NCI-H69 (cell line): ENCODE measurements around the gene FOXO3.

Experiments
- DNase-seq: peaks from one replicate; lab custom pipeline; 2025; lab: John Stamatoyannopoulos, UW

FOXO3 gene

DNA sequence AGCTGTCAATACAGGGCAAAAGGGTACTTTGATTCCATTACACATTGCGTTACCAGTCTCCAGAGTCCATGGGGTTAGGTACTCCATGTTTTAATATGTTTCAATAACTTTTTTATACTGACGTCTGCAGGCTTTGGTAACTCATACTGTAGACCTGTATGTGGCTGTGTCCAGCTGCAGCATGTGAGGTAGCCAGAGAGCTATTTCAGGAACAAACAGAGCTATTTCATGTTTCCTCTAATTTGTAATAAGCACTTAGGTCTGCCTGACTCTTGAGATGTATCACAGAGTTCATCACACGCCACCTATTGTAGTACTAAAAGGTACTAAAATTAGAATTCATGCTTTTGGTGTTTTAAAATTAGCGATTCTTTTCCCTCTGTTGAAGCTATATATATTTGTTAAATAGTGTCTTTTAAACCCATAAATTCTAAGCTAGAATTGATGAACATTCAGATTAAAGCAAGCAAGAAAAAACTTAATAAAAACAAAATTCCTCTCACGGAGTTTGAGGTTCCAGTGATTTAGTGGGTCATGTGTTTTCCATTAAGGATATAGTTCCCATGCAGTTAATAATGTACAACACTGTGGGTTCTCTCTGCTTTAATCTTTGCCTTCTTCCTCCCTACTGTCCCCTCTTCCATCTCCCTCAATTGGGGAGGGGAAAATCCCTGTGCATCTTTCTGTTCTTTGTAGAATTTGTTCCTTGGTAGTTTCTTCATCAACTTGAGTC lies 37.0 kb downstream of the FOXO3 start:
- DNase-seq: no peak

DNA sequence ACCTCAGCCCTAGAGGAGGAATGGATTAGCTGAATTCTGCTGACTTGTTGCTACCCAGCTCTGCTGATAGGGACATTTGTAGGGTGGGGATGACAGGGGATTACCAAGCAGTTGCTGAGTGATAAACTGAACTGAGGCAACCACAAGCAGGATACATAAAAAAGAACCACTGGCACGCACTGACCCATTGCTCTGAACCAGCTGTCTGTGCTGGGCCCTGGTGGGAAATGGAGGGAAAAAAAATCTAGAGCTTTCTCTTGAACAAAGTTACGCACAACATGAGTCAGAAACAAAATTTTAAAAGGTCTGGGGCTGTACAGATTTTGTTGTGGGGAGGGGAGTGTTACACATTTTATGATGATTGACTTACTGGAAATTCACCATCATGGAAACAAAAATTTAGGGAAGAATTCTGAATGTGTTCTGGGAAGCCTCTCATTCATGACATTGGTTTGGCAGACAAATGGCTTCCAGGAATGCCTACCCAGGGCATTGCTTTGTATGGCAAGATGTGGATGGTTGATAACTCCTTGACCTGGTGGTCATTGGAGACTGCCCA lies 37.7 kb downstream of the FOXO3 start:
- no peak for DNase-seq

DNA sequence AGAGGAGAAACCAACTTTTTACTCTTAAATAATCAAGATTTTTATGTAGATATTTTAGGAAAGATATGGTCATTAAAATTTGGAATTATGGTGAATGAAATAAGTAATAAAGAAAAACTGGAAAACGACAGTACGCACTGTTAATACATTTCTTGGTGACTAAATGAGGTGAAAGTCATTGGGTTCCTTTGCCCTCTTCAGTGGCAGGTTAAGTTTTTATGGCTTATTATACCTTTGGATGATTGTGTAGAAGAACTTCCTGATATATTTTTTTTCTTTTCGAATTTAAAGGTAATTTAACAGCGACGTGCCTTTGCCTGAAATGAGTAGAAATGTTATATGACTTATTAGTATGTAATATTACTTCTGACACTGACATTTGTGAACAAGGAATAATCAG lies 43.4 kb downstream of the FOXO3 start:
- no peak for DNase-seq

DNA sequence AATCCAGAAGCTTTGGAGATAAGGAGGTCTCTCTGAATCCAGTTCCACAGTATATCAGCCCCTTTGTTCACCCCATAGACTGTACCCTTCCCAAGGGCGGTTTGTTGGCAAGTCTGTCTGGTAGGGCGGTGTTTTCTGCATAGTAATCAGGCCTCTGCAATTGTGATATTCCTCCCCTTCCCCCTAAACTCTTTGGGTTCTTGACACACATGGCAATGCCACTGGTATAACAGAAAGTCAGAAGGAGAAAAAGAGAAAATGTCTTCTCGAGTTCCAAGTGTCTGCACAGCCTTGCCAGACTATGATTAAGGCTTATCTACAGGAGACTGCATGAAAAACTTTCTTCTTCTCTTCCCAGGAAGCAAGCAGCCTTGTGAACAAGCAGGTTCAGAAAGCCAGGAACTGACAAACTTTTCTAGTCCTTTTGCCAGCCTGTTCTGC lies 45.6 kb downstream of the FOXO3 start:
- DNase-seq: no peak

DNA sequence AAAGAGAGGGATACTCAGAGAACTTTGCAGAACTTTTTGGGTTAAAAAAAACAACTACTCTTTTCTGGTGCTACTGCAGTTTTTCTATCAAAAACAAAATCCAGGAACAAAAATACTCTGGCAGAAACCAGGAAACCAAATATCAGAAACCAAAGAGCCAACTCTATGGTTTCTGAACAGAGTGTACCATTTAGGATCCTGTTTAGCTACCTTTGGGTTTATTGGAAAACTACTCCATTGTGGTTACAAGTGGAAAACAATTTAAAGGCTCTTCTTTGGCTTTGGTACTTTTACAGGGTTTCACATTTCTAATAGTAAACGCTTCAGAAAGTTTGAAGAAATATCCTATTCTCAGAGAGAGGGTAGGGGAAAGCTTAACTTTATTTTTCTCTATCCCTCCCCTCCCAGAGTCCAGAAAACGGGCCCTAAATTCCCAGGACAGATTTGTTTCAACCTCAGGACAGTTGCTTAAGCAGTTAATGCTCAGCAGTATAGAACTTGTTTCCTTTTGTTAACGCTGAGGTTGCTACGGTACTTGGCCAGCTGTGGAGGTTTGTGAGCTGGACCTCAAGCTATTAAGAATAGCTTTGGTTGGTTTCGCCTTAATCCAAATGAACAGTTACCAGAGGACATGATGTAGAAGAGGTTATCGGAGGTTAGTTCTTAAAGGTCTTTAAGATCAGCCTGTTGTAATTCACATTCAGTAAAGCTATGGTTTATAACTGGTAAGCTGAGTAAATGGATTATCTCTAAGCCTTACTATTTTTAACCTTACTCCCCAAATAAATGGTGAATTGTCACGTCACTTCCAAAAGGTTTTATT lies 47.9 kb downstream of the FOXO3 start:
- DNase-seq: no peak

DNA sequence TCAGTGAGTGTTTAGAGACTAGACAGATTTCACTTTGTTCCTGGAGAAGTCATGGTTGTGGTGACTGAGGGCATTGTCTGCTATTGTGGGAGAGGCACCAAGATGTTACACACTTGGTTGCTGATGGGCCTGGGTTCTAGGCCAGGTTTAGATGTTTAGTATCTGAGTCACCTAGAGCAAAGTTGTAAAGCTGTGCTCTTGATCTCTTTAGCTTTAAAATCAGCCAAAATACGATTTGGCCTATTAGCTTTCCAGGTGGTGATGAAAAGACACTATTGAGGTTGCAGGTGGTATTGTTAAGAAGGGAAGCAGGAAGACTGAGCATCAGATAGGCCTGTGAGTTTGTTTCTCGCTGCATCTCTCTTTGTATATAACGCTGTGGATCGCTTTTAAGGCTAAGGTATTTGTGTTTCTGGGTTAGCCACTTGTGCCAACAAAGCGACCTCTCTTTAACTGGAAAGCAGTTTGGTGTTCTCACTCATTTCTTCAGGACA lies 48.6 kb downstream of the FOXO3 start:
- DNase-seq: no peak

DNA sequence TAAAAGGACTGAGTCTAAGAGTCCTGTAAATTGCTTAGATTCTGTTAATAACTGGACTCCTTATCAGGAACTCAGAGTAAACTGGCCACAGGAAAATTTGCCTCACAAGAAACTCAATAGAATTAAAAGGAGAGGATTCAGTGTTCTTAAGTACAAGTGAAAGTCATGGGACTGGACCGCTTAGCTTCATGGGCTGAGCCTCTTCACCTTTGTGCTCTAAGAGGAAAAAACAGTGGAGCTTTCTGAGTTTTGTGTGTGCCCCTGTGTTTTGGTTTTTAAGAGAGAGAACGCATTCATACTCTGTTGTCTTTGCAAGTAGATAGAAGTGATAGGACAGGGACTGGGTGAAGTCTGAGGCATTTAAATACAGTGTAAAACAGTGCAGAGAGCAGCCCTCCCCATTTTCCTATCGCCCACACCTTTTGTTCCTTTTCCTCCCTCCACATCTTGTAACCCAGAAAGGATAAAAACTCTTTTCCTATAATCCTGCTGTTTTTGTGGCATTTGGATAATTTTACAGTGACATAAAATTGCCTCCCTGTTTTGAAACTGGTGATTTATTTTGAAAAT lies 49.6 kb downstream of the FOXO3 start:
- no peak for DNase-seq

DNA sequence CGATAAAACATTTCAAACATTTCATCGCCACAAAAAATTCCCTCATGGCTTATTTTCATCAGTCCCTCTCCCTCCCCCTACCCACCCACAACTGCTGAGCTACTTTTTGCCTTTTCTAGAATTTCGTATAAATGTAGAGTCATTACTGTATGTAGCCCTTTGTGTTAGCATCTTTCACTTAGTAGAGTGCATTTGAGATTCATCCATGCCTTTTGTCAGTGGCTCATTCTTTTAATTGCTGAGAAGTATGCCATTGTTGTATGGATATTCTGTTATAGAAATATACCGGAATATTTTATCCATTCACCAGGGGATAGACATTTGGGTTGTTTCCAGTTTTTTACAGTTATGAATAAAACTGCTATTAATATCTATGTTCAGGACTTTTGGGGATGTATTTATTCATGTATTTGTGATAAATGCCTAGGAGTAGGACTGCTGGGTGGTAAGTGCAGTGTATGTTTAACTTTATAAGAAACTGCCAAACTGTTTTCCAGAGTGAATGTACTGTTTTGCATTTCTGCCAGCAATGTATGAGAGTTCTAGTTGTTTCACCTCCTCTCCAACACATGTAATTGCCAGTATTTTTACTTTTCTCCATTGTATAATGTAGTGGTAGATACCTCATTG lies 50.4 kb downstream of the FOXO3 start:
- no peak for DNase-seq

DNA sequence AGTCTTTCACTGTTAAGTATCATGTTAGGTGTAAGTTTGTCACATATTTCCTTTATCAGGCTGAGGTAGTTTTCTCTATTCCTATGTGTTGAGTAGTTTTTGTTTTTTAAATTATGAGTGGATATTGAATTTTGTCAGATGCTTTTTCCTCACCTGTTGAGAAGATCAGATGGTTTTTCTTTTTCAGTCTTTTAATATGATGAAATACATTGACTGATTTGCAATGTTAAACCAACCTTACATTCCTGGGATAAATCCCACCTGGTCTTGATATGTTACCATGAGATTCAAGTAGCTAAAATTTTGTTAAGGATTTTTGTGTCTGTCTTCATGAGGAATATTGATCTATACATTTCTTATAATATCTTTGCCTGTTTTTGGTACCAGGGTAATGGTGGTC lies 52.1 kb downstream of the FOXO3 start:
- DNase-seq: no peak

DNA sequence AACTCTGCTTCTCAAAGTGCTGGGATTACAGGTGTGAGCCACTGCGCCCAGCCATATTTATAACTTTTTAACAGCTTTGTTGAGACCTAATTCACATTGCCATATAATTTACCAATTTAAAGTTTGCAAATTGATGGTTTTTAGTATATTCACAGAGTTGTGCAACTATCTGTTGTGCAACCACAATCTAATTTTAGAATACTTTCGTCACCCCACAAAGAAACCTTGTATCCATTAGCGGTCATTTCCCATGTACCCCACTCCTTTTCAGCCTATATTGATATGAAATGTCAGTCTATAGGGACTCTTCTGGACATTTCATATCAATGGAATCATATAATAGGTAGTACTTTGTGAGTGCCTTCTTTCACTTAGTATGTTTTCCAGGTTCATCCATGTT lies 55.8 kb downstream of the FOXO3 start:
- no peak for DNase-seq

DNA sequence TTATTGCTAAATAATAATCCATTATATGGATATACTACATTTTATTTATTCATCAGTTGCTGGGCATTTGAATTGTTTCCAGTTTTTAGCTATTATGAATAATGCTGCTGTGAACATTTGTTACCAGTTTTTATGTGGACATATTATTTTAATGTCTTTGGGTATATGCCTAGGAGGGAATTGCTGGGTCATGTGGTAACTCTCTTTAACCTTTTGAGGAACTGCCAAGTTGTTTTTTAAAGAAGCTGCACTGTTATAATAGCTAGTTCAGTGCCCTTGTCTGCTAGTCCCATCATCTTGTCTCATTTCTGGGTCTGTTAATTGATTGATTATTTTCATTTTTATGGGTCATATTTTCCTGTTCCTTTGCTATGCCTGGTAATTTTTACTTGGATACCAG lies 56.3 kb downstream of the FOXO3 start:
- no peak for DNase-seq

DNA sequence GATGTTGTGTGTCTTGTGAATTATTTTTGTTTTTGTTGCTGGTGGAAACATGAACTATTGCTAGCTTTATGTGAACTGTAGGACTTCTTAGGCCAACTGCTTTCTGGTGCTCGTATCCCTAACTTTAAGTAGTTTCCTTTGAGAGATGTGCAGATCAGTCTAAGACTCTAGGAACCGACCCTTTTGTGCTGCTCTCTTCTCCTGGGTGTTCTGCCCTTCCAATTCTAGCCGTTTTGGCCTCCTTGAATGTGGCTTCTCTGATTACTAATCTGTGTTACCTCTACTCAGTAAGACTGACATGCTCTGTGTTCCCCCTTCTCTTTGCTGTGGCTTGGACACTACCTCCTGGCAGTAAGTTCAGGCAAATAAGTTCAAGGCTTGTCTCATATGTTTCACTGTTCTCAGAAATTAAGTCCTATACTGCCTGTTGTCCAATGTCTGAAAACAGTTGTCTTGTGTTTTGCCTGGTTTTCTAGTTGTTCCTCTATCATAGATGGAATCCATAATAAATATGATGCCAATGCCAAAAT lies 58.0 kb downstream of the FOXO3 start:
- no peak for DNase-seq

DNA sequence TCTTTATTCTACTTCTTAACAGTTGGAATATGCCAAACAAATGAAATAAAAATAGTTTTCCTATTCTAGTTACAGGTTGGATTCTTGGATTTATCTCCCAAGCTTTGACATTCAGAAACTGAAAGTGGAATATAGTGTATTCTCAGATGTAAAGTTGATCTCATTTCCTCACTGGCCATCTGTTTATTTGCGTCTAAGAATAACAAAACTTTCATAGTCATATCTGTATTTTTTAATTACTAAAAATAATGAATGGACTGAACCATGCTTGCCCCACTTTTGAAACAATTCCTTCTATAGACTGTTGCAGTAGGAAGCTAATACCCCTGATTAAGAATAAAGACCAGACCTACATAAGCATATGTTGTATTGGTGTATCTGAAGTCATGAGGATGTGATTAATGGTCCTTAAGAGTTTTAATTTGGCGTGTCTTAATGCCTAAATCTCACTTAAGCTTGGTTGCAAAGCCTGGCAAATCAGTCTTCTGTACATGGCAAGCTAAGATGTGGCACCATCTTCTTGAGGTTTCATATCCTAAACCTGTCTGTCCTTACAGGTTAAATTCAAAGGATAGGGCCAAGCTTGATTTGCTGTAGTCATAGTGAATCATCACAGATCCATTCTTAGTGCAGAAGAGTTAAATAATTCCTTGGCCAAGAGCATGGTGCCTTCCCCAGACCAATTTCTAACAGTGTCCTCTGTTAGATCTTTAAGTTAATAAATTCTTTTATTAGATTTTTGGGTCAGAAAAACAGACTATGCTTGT lies 58.9 kb downstream of the FOXO3 start:
- no peak for DNase-seq

DNA sequence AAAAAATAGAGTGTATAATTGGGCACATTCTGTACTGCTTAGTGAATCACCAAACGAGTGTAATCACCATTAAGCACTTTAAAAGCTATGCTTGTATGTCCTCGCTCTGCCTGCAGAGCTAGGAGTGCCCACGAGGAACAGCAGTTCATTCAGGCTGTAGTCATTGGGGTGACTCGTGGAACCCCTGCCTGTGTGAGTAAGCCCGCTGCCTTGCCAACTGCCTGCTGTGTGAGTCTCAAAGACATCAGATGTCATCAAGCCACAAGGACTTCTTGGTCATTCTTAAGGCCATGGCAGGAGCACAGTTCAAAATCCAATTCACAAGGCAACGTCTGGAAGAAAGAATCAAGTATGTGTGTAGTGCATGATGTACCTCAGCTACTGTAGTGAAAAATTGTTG lies 60.4 kb downstream of the FOXO3 start:
- peak; percentile 49 for DNase-seq

DNA sequence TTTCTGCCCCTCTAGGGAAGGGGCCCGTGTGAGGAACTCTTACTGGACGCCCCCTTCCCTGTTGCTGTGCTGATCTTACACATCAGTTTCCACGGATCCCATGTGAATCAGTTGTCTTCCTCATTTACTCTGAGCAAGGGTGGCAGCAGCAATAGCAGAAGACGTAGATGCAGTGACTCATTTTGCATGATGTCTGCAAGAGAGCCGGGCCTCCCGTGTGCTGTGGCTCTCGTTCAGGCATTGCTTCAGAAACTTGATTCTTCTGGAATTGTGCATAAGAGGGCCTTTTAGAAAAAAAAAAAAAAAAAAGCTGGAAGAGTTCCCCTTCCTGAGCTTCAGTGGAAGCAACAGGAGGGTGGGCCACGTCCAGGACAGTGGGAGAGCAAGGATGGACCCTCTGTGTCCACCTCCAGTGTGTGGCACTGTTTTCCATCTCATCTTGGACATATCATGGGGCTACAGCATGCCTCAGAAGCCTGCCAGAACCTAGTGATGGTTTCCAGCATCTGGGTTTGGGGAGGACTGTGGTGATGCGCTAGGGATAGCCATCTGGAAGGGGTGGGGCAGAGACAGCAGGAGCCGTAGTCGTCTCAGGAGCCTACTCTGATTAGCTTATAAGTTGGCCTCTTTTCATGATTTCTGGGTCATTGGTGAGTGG lies 62.1 kb downstream of the FOXO3 start:
- DNase-seq: peak; percentile 87

DNA sequence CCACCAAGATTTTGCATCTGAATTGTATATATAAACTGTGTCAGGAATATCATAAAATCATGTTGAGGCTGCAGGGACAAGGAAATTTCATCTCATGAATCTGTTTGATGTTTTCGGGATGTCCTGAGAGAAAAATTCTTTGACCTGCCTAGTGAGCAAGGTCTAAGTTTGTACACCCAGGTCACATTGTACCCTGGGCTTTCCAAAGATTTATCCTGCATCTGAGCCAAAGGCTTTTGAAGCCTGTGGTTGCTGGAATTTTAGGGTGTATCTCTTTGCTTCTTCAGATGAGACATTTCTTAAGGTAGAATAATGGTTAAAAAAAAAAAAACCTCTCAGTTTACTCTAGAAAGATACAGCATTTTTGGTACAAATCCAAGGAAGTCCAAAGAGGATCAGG lies 63.3 kb downstream of the FOXO3 start:
- no peak for DNase-seq

DNA sequence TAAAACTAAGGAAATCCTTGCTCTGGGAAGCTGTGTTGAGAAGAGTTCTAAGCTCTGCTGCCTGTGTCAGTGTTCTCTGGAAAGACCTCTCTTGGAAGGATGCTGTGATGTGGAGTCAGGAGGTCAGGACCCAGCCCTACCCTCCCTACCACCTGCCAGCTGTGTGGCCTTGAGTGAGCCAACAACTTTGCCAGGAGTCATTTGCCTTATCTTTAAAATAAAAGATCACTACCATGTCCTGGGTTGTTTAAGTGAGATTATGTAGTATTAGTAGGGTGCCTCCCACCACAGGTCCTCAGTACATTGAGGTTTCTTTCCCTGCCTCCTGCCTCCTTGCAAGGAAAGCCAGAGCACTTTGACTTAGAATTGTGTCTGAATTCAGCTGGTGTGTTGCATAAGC lies 64.9 kb downstream of the FOXO3 start:
- DNase-seq: no peak

DNA sequence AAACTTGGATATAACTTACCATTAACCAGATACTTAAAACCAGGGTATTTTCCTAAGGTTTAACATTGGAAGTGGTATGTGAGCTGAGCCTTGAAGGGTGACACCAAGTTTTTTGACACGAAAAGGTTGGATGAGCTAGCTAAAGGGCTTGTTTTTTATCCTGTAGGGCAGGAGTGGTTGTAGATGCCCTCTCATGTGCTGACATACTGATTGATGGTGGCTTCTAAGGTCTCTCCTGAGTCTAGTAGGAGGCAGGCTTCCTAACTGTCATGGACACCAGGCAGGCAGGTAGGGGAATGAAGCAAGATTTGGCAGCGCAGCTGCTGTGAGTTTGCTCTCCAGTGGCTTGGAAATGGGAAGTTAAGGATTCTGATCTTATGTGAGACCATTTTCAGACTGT lies 66.1 kb downstream of the FOXO3 start:
- peak; percentile 29 for DNase-seq

DNA sequence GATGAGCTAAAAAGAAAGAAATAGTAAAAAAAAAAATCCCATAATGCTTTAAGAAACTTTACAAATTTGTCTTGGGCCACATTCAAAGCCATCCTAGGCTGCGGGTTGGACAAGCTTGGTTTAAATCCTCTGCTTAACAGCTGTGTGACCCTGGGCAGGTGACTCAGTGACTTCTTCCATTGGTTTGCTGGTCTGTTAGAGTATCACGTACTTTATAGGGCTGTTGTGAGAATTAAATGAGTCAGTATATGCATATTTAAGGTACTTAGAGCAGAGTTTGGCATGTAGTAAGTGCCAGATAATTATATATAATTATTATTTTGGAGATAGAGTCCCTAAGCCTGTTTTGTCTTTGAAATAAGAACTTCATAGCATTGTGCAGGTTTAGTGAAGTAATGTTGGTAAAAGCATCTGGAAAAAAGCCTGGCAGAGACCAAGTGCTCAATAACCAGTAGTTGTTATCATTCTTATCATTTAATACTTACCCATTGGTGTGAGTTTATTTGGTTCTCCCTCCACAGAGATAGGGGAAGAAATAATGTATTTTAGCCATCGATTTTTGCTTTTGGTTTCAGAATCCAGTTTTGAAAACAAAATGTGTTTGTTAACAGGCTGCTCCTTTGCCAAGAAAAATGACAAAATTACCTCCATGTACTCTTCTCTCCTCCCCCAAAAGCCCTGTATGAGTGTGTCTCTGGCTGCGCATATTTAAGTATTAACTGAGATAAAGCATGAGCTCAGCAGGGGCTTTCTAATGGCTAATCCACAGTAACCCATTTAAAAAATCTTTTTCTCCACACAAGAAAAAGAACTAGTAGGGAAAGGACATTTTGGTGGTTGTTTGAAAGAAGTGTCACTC lies 67.2 kb downstream of the FOXO3 start:
- peak; percentile 78 for DNase-seq
